HCT116 (cell line): ENCODE data around the gene B4GALT4.

ENCODE experiments used
- CBX3 ChIP-seq: IDR thresholded peaks from 2 replicates; pipeline ENCODE4 v1.6.1; 2012; ENCODE audit warnings: low read depth
- ELF1 ChIP-seq: IDR thresholded peaks from 2 replicates; pipeline ENCODE4 v1.6.1; 2012; ENCODE audit warnings: low read depth, borderline replicate concordance
- EZH2 ChIP-seq: fragments of 200-600 bp; sonication (generic); IDR thresholded peaks from 2 replicates; pipeline ENCODE4 v1.6.1; 2017; ENCODE audit warnings: antibody characterized with exemption, mixed run types
- POLR2A ChIP-seq: IDR thresholded peaks from 2 replicates; pipeline ENCODE4 v1.7.0; 2011; ENCODE audit warnings: borderline replicate concordance; ENCODE audit not compliant: insufficient read depth, insufficient read length; ENCODE audit errors: extremely low read depth
- POLR2AphosphoS5 ChIP-seq: IDR thresholded peaks from 2 replicates; pipeline ENCODE4 v1.6.1; 2011; ENCODE audit warnings: mild to moderate bottlenecking, low read depth, low read length, moderate library complexity
- RAD21 ChIP-seq: IDR thresholded peaks from 2 replicates; pipeline ENCODE4 v1.6.1; 2012; ENCODE audit warnings: low read depth, mild to moderate bottlenecking
- REST ChIP-seq: IDR thresholded peaks from 2 replicates; pipeline ENCODE4 v1.6.1; 2012; ENCODE audit warnings: low read depth
- SP1 ChIP-seq: IDR thresholded peaks from 2 replicates; pipeline ENCODE4 v1.6.1; 2012; ENCODE audit warnings: low read depth
- ZBTB33 ChIP-seq: IDR thresholded peaks from 2 replicates; pipeline ENCODE4 v1.6.1; 2011; ENCODE audit warnings: mild to moderate bottlenecking, low read length, moderate library complexity; ENCODE audit not compliant: insufficient replicate concordance; ENCODE audit errors: extremely low read depth
- TF ChIP-seq, protein P1 (sequence below), 3 experiments: fragments of 200-600 bp in 1 of 3; sonication (generic) in 1 of 3; IDR thresholded peaks in 2 of 3; conservative IDR thresholded peaks in 1 of 3; 2 replicates each; pipeline ENCODE4 v1.5.1; 2012 to 2017; ENCODE audit warnings: low read depth in 2 of 3, low read length in 2 of 3, antibody characterized with exemption in 1 of 3, borderline replicate concordance in 1 of 3, control low read depth in 1 of 3, mild to moderate bottlenecking in 1 of 3, mixed read lengths in 1 of 3, mixed run types in 1 of 3, moderate library complexity in 1 of 3; ENCODE audit not compliant: insufficient read depth in 1 of 3

DNA sequence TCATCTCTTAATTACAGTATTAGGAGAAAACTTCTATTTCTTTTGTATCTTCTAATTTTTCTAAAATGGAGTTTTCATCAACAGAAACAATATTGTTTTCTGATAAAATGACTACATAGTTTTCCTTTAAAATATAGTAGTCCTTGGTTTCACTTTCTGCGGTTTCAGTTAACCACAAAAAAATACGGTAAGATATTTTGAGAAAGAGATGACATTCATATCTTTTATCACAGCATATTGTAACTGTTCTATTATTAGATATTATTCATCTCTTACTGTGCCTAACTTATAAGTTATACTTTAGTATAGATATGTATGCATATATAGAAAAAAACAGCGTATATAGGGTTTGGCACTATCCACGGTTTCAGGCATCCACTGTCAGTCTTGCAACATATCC lies 2.3 kb downstream of the B4GALT4 start:
- no peak for TF ChIP-seq POLR2AphosphoS5
- TF ChIP-seq ELF1: no peak
- TF ChIP-seq, protein P1, sequence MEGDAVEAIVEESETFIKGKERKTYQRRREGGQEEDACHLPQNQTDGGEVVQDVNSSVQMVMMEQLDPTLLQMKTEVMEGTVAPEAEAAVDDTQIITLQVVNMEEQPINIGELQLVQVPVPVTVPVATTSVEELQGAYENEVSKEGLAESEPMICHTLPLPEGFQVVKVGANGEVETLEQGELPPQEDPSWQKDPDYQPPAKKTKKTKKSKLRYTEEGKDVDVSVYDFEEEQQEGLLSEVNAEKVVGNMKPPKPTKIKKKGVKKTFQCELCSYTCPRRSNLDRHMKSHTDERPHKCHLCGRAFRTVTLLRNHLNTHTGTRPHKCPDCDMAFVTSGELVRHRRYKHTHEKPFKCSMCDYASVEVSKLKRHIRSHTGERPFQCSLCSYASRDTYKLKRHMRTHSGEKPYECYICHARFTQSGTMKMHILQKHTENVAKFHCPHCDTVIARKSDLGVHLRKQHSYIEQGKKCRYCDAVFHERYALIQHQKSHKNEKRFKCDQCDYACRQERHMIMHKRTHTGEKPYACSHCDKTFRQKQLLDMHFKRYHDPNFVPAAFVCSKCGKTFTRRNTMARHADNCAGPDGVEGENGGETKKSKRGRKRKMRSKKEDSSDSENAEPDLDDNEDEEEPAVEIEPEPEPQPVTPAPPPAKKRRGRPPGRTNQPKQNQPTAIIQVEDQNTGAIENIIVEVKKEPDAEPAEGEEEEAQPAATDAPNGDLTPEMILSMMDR (IDR thresholded peaks at IDR 0.05 in 2 of 3, conservative IDR thresholded peaks at IDR 0.05 in 1 of 3; ENCODE audit: borderline replicate concordance in 1 of 3, insufficient read depth in 1 of 3, low read depth in 2 of 3, low read length in 2 of 3): no peak
- no peak for TF ChIP-seq POLR2A
- no peak for TF ChIP-seq EZH2
- no peak for TF ChIP-seq RAD21
- no peak for TF ChIP-seq REST
- no peak for TF ChIP-seq SP1
- TF ChIP-seq ZBTB33: no peak
- TF ChIP-seq CBX3: no peak
